ENCODE measurements around the gene RHOBTB3.

- no peak for TF ChIP-seq CTCF (IDR thresholded peaks at IDR 0.05; ENCODE audit: insufficient read depth, low read length)
- no peak for TF ChIP-seq SPI1 (IDR thresholded peaks at IDR 0.05; ENCODE audit: borderline replicate concordance, low read depth)
Measured at GRCh38 chr5:95815155-95815729, 84.1 kb downstream of the RHOBTB3 start.
